ENCODE measurements around the gene BRINP2. TPM values are rescaled to one million over a fixed set of nuclear protein-coding genes. Genes with fewer than 3 reads are reported as not detected.

The BRINP2 gene
- total and polyA plus RNA-seq, 2 of the 4 experiments (the other 2 are of a cell fraction) = not detected

DNA sequence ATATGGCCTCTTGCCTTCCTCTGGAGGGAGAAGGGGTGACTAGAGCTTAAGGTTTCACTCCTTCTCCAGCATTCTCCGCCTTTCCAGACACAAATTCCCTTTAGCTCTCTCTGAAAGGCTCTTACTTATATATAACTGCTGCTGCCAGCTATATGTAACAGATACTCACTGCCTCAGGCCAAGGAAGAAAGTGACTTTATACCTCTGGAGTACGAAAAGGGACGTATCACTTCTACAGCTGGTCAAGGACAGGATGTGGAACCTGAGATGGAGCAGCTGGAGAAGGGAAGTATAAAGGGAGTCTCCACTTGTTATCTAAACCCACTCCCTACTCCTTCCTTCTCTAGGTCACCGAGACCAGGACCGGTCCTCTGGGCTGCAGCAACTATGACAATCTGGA, 102.4 kb downstream of the BRINP2 start:
- no peak for DNase-seq
- Histone ChIP-seq H2BK5ac (ENCODE audit: low read depth, low read length, poor library complexity, severe bottlenecking) (no peak overlapping the region), H3K79me1 (ENCODE audit: low read depth in 1 of 2, low read length in 2 of 2) (no peaks in the 10 kb centered on the region), H4K5ac (ENCODE audit: low read depth, low read length) (no peak overlapping the region), H2AK9ac (replicated peaks; ENCODE audit: low read depth, low read length, poor library complexity) (no peak overlapping the region), H3K4me2 (ENCODE audit: low read depth, low read length) (no peak overlapping the region), H3K4me1 (ENCODE audit: control insufficient read depth, insufficient read depth, low read length) (no peaks in the 10 kb centered on the region), H2BK120ac (ENCODE audit: low read depth, low read length) (no peak overlapping the region), H3K27ac (ENCODE audit: insufficient read depth, low read length) (no peak overlapping the region), H3K23ac (ENCODE audit: low read depth, low read length) (no peak overlapping the region), H4K8ac (ENCODE audit: low read depth in 2 of 2, low read length in 2 of 2) (no peak overlapping the region), H4K91ac (ENCODE audit: insufficient read depth, low read depth, low read length) (no peak overlapping the region), H3K9me1 (ENCODE audit: insufficient read depth, low read length) (no peaks in the 10 kb centered on the region), H3K4me3 (ENCODE audit: insufficient read depth, low read depth, low read length) (no peak overlapping the region), H3K9me3 (ENCODE audit: control insufficient read depth, insufficient read depth, low read length) (no peaks in the 10 kb centered on the region), H4K20me1 (ENCODE audit: insufficient read depth, low read length) (no peaks in the 10 kb centered on the region), H3K56ac (ENCODE audit: extremely low read depth, insufficient read depth, low read length) (no peak overlapping the region), H3K4ac (ENCODE audit: low read depth, low read length) (no peak overlapping the region), H3K14ac (replicated peaks; ENCODE audit: low read depth, low read length) (no peak overlapping the region), H2BK20ac (ENCODE audit: low read depth, low read length) (no peak overlapping the region), H3K18ac (ENCODE audit: low read depth, low read length) (no peak overlapping the region), H3K9ac (ENCODE audit: low read depth, low read length) (no peak overlapping the region), H3K27me3 (ENCODE audit: control insufficient read depth, insufficient read depth, low read length) (peaks cover 7% of the 10 kb centered on the region; the same call in 1 of the 2 replicates), H2AK5ac (ENCODE audit: low read depth, low read length) (no peak overlapping the region), H2AFZ (replicated peaks; ENCODE audit: low read length, poor library complexity) (no peak overlapping the region), H3K36me3 (ENCODE audit: control insufficient read depth, insufficient read depth, low read length) (no peaks in the 10 kb centered on the region), H2BK15ac (ENCODE audit: low read depth, low read length) (no peak overlapping the region)
- TF ChIP-seq RCOR1 (IDR thresholded peaks at IDR 0.05; ENCODE audit: insufficient replicate concordance, low read length) = no peak
- TF ChIP-seq, protein P1, sequence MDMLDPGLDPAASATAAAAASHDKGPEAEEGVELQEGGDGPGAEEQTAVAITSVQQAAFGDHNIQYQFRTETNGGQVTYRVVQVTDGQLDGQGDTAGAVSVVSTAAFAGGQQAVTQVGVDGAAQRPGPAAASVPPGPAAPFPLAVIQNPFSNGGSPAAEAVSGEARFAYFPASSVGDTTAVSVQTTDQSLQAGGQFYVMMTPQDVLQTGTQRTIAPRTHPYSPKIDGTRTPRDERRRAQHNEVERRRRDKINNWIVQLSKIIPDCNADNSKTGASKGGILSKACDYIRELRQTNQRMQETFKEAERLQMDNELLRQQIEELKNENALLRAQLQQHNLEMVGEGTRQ (IDR thresholded peaks at IDR 0.05; ENCODE audit: low read depth, low read length) = no peak
- no peak for TF ChIP-seq FOS (IDR thresholded peaks at IDR 0.05; ENCODE audit: low read depth, low read length)
- no peak for TF ChIP-seq ELK1 (IDR thresholded peaks at IDR 0.05; ENCODE audit: borderline replicate concordance, low read depth, low read length)
- no peak for TF ChIP-seq SMC3 (IDR thresholded peaks at IDR 0.05; ENCODE audit: low read depth, low read length)
- TF ChIP-seq, protein P2, sequence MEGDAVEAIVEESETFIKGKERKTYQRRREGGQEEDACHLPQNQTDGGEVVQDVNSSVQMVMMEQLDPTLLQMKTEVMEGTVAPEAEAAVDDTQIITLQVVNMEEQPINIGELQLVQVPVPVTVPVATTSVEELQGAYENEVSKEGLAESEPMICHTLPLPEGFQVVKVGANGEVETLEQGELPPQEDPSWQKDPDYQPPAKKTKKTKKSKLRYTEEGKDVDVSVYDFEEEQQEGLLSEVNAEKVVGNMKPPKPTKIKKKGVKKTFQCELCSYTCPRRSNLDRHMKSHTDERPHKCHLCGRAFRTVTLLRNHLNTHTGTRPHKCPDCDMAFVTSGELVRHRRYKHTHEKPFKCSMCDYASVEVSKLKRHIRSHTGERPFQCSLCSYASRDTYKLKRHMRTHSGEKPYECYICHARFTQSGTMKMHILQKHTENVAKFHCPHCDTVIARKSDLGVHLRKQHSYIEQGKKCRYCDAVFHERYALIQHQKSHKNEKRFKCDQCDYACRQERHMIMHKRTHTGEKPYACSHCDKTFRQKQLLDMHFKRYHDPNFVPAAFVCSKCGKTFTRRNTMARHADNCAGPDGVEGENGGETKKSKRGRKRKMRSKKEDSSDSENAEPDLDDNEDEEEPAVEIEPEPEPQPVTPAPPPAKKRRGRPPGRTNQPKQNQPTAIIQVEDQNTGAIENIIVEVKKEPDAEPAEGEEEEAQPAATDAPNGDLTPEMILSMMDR (conservative IDR thresholded peaks at IDR 0.05; ENCODE audit: low read depth, low read length) = no peak
- TF ChIP-seq CHD1 (IDR thresholded peaks at IDR 0.05; ENCODE audit: low read depth, low read length) = no peak
- no peak for TF ChIP-seq NFE2L2 (IDR thresholded peaks at IDR 0.05; ENCODE audit: low read depth, low read length)
- TF ChIP-seq MAFK (IDR thresholded peaks at IDR 0.05; ENCODE audit: low read depth, low read length) = no peak
- TF ChIP-seq MXI1 (IDR thresholded peaks at IDR 0.05; ENCODE audit: borderline replicate concordance, low read depth, low read length) = no peak
- no peak for TF ChIP-seq CEBPB (IDR thresholded peaks at IDR 0.05; ENCODE audit: low read depth, low read length)
- TF ChIP-seq RAD21 (IDR thresholded peaks at IDR 0.05; ENCODE audit: low read length) = no peak
- TF ChIP-seq MAZ (IDR thresholded peaks at IDR 0.05; ENCODE audit: borderline replicate concordance, low read depth, low read length) = no peak
- no peak for TF ChIP-seq BHLHE40 (IDR thresholded peaks at IDR 0.05; ENCODE audit: low read depth, low read length)
- TF ChIP-seq POLR2A (IDR thresholded peaks at IDR 0.05; ENCODE audit: low read depth, low read length) = no peak
- intact Hi-C loops (cut with micrococcal nuclease) (no loop called here), dilution Hi-C loops (cut with HindIII; ENCODE audit: low sequenced_read_pairs, unreplicated experiment) (no loop called here), in situ Hi-C loops (cut with MboI; ENCODE audit: low sequenced_read_pairs) (no loop called here)
- WGBS, 2 experiments (ENCODE audit: extremely low coverage in 2 of 2, insufficient read length in 1 of 2) = no CpG with 5 or more reads among the region's 5 CpGs
- POLR2A ChIA-PET (ENCODE audit: unreplicated experiment) = no interaction called here
- BruUV-seq (replicated peaks) = no TSS peak
- CTCF ChIA-PET = no interaction called here
- no peak for ATAC-seq (ENCODE audit: low read depth)

Measured in IMR-90 (cell line).